Nephron progenitor cell (in vitro differentiated cells): ENCODE measurements around the gene ATP6V1F.

Experiments
- DNase-seq: peaks from one replicate; pipeline ENCODE4 v3.0.0; 2021
- H3K27ac Mint-ChIP-seq: 2 replicates; pipeline ENCODE4 v1.8.0; 2021; ENCODE audit warnings: mild to moderate bottlenecking, moderate library complexity, mixed read lengths
- H3K27me3 Mint-ChIP-seq: 2 replicates; pipeline ENCODE4 v1.8.0; 2021; ENCODE audit warnings: mild to moderate bottlenecking, low read depth, mixed read lengths; ENCODE audit not compliant: poor library complexity
- H3K36me3 Mint-ChIP-seq: 2 replicates; pipeline ENCODE4 v1.8.0; 2021; ENCODE audit warnings: low read depth, mixed read lengths
- H3K4me1 Mint-ChIP-seq: 2 replicates; pipeline ENCODE4 v1.8.0; 2021; ENCODE audit warnings: mixed read lengths
- H3K4me3 Mint-ChIP-seq: 2 replicates; pipeline ENCODE4 v1.8.0; 2021; ENCODE audit warnings: mild to moderate bottlenecking, moderate library complexity, mixed read lengths
- H3K9me3 Mint-ChIP-seq: 2 replicates; pipeline ENCODE4 v1.8.0; 2021; ENCODE audit warnings: mild to moderate bottlenecking, moderate library complexity, mixed read lengths
- CTCF ChIP-seq: fragments of 200-600 bp; sonication (generic); IDR thresholded peaks from 2 replicates; pipeline ENCODE4 v1.5.0; 2021; ENCODE audit warnings: antibody characterized with exemption

ATP6V1F gene

DNA sequence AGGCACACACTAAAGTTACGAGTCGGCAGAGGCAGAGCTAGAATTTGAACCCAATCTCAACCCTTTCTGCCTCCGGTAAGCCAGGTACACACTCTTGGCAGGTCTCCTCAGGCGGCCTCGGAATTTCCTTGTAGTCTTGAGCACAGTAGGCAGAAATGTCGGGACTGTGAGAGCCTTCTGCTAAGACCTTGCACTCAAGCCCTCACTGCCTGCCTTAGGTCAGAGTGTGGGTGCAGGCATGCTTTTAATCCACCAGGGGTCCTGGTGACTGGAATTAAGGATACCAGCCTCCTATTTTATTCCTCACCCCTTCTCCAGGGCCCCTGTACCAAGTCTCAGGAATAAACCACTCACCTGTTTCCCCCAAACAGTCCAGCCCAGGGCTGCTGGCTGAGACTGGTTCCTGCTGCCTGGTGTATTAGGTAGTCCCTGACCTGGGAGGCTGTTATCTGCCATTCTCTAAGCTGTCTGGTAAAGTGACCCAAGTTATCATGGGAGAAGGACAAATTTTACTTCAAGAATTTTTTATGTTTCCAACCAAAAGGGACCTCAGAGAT lies 855 bp downstream of the ATP6V1F start:
- peaks cover 78% of the 10 kb centered on the region for H3K4me1 Mint-ChIP-seq
- peak overlapping the region; percentile 35 for H3K27ac Mint-ChIP-seq
- peaks cover 15% of the 10 kb centered on the region for H3K36me3 Mint-ChIP-seq
- no peaks in the 10 kb centered on the region for H3K9me3 Mint-ChIP-seq
- H3K27me3 Mint-ChIP-seq, result peaks cover 24% of the 10 kb centered on the region
- peak overlapping the region; percentile 100 for H3K4me3 Mint-ChIP-seq
- DNase-seq, result peak; percentile 58
- TF ChIP-seq CTCF, result peak; percentile 48

DNA sequence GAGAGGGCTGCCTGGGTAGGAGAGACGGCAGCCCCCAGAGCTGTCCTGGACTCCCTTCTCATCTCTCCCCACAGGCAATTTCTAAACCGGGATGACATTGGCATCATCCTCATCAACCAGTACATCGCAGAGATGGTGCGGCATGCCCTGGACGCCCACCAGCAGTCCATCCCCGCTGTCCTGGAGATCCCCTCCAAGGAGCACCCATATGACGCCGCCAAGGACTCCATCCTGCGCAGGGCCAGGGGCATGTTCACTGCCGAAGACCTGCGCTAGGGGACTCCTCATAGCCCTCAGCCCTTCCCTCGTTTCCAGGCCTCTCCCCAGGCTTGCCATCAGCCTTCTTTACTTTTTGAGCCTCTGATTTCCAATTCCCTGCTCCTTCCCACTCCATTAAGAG lies 2.6 kb downstream of the ATP6V1F start:
- no peaks in the 10 kb centered on the region for H3K9me3 Mint-ChIP-seq

DNA sequence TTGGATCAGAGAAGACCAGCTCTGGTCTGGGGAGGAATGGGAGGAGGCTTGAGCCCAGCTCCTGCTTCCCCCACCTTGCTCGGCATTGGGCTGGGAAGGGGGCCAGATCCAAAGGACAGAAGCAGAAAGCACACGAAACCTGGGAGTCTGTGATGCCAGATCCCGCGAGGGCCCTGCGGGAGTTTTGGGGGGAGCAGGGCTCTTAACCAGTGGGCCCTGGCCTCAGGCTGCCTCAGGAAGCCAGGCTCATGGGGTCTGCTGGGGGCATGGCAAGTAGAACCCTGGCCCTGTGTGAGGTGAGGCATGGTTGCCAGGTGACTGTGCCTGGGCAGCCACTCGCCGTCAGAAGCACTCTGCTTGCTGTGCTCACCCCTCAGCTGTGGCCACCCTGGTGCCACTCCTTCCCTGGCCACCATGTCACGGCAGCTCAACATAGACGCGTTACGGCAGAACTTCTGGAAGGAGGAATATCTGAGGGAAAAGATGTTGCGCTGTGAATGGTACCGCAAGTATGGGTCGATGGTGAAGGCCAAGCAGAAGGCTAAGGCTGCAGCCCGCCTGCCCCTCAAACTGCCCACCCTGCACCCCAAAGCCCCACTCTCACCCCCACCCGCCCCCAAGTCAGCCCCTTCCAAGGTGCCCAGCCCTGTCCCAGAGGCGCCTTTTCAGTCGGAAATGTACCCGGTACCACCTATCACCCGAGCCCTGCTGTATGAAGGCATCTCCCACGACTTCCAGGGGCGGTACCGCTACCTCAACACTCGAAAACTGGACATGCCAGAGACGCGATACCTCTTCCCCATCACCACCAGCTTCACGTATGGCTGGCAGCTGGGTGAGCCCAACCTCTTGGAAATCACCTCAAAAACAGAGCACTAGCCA lies 3.6 kb downstream of the ATP6V1F start:
- no peak overlapping the region for H3K27ac Mint-ChIP-seq
- no peak for DNase-seq
- peaks cover 26% of the 10 kb centered on the region for H3K27me3 Mint-ChIP-seq
- peaks cover 15% of the 10 kb centered on the region for H3K36me3 Mint-ChIP-seq
- TF ChIP-seq CTCF, result no peak
- H3K4me3 Mint-ChIP-seq, result no peak overlapping the region
- H3K9me3 Mint-ChIP-seq, result no peaks in the 10 kb centered on the region
- H3K4me1 Mint-ChIP-seq, result peaks cover 71% of the 10 kb centered on the region

More for the DNA sequence above, 2.6 kb downstream of the ATP6V1F start:
- H3K27me3 Mint-ChIP-seq, result peaks cover 26% of the 10 kb centered on the region
- no peak overlapping the region for H3K27ac Mint-ChIP-seq
- peaks cover 73% of the 10 kb centered on the region for H3K4me1 Mint-ChIP-seq
- H3K4me3 Mint-ChIP-seq, result peak overlapping the region; percentile 40
- no peak for TF ChIP-seq CTCF
- peaks cover 15% of the 10 kb centered on the region for H3K36me3 Mint-ChIP-seq
- DNase-seq, result no peak

- TF ChIP-seq CTCF, result no peak
- H3K27ac Mint-ChIP-seq, result no peak overlapping the region
- H3K4me3 Mint-ChIP-seq, result peak overlapping the region; percentile 9
- peaks cover 26% of the 10 kb centered on the region for H3K27me3 Mint-ChIP-seq
- DNase-seq, result no peak
- peaks cover 73% of the 10 kb centered on the region for H3K4me1 Mint-ChIP-seq
- peaks cover 15% of the 10 kb centered on the region for H3K36me3 Mint-ChIP-seq
- H3K9me3 Mint-ChIP-seq, result no peaks in the 10 kb centered on the region
These were observed 4.6 kb downstream of the ATP6V1F start for GRCh38 chr7:128867241-128867640.

GRCh38 chr7:128867842-128868623 lies 5.4 kb downstream of the ATP6V1F start:
- no peak overlapping the region for H3K27ac Mint-ChIP-seq
- DNase-seq, result no peak
- peaks cover 70% of the 10 kb centered on the region for H3K4me1 Mint-ChIP-seq
- no peaks in the 10 kb centered on the region for H3K9me3 Mint-ChIP-seq
- TF ChIP-seq CTCF, result no peak
- H3K36me3 Mint-ChIP-seq, result peaks cover 15% of the 10 kb centered on the region
- peak overlapping the region; percentile 74 for H3K4me3 Mint-ChIP-seq
- peaks cover 22% of the 10 kb centered on the region for H3K27me3 Mint-ChIP-seq
